GM19397 (cell line): ENCODE measurements around the gene TCEAL8.
"Not testable (repeated sequence)": the region's sequence is repeated elsewhere in the genome, so short reads cannot be mapped to it uniquely, and the experiment has no call there.

Source experiments
- ATAC-seq: cut with Tn5 transposase; IDR thresholded peaks from one replicate; pipeline ENCODE4 v1.9.1; 2021; ENCODE audit warnings: mild to moderate bottlenecking, moderate library complexity; ENCODE audit not compliant: unreplicated experiment

Gene TCEAL8, protein sequence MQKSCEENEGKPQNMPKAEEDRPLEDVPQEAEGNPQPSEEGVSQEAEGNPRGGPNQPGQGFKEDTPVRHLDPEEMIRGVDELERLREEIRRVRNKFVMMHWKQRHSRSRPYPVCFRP

DNA sequence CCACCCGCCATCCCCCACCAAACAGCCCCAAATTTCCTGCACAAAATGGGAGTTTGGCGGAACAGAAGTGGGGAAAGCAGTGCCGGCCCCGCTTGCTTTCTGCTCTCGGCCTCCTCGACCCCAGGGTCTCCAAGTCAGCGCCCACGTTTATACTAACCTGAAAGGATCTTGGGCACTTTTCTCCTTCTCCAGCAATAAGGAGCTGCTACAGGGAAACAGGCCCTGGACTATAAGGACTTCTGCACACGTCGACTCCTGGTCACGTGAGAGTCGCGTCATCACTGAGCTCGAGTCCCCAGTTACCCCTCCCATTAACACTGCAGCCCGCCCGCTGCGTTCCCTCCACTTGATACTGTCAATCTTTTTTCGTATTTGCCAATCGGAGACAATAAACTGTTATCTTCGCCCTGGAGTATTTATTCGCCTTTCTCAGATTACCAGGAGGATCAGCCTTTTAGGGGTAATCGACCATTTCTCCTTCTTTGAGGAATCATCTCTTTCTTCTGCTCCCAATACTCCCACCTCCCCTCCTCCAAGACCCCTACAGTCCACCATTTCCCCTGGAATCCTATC is at the start of gene TCEAL8:
TSS of gene TCEAL8 (minus strand) at position 235 of the 573 bp plus-strand sequence. CDS start 1,176 bp downstream, outside the sequence.
- ATAC-seq = peak; percentile 97

DNA sequence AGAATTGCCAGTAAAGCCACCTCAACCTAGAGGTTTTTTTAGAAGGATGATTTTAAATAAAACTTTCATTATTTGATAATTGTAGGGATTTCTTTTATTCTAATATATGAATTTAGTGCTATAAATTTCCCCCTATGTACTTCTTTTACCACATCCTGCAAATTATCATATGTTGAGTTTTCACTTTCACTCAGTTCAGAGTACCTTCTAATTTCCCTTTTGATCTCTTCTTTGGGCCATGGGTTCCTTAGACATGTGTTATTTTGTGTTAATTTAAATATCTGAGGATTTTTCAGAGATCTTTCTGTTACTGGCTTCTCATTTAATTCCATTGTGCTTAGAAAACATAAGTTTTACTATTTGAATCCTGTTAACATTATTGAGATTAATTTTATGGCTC is 49.8 kb upstream of the TCEAL8 start:
- ATAC-seq = no peak

DNA sequence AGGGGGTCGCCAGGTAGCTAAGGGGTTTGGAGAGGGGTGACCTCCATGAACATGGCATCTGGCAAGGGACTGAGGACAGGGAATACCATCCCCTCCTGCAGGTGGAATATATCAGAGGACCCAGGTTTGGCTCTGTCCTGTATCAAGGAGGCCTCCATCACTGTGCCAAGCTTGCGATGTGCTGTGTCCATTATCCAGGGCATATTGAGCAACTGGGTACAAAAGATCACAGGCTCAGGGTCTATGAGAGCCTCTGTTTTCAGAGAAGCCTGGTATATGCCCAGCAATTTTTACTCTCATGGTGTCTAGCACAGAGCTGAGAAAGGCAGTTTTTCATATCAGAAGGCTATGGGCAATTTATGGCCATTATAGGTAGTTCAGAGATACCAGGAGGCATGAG is 38.2 kb upstream of the TCEAL8 start:
- ATAC-seq = no peak

DNA sequence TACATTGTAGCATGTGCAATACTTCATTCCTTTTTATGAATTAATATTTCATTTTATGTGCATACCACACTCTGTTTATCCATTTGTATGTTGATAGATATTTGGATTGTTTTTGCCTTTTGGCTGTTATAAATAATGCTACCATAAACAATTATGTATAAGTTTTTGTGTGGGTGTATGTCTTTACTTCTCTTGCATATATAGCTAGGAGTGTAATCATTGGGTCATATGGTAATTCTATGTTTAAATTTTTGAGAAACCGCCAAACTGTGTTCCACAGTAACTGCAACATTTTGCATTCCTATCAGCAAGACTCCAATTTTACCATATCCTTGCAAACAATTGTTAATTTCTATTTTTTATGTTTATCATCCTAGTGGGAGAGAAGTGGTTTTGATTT is 24.7 kb upstream of the TCEAL8 start:
- ATAC-seq = no peak

DNA sequence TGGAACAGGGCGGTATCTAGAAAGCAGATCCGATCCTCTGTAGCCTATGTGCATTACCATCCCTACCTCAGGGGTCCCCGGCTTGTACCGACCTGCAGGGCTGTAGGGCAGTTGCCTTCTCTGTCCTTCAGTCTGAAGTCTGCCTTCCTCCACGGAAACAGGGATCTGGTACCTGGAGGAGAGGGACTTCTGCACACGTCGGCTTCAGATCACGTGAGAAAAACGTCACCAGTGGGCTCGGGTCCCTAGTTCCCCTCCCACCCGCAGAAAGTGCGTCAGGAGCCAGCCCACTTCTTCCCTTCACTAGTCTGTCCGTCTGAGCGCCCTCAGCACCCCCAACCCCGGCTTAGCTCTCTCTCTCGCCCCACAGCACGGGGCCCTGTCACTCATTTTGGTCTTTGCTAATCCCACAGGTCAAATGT is 21.6 kb upstream of the TCEAL8 start, which contains the start of gene TCEAL5:
TSS of gene TCEAL5 (minus strand) at position 170 of the 422 bp plus-strand sequence. CDS start 2,187 bp downstream, outside the sequence.
- ATAC-seq = no peak

DNA sequence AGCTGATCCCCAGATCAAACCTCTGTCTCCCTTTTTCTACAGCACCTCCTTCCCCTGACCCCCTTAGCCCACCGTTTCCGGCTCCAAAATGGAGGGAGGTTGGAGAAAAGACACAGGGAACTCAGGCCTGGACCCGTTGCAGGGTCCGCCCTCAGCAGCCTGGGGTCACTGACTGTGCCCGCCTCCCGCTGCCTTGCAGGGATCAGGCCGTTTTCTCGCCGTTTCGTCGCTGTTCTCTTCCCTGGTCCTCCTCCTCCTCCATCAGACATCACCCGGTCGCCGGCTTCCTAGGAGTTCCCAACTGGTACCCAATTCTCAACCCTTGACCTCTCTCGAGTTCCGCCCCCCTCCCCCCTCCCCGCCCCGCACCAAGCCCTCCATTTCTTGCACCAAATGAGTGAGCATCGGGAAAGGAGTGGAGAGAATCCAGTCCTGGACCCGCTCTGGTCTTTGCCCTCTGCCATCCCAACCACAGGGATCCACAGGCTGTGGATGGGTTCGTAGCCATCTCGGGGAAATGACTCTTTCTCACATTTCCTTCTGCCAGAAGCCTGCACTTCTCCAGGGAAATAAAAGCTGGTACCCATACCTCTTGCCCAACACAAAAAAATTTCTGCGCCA is 21.1 kb upstream of the TCEAL8 start:
- no peak for ATAC-seq

DNA sequence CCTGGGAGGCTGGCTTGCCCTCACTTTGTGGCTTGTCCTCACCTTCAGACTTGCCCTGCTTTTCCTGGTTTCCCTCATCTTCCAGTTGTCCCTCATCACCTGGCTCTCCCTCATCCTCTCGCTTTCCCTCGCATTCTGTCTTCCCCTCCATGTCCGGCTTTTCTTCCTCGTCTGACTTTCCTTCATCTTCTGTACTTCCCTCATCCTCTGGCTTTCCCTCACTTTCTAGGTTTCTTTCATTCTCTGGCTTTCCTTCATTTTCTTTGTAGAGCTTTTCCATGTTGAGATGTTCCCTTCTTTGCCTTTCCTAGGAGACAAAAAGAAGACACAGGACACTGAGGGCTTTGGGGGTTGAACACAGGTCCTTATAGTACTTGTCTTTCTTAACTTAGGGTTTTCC is 19.3 kb upstream of the TCEAL8 start:
- ATAC-seq = no peak

DNA sequence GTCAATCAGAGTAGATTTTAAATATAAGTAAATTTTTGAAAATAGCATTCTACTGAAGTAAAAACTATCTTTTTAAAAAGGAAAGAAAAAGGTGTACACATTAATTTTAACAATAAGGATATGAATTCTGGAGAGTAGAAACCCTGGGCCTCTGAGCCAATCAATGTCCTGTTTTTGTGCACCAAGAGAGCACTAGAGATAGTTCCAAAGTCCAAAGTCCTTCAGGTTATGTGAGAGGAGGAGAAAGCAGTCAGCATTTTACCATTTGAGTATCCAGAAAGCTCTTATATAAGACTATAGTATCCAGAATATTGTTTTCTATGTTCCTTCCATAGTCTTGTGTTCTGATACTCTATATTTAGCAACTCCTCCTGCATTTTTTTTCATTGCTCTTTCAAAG is 3.3 kb upstream of the TCEAL8 start:
- ATAC-seq = no peak

DNA sequence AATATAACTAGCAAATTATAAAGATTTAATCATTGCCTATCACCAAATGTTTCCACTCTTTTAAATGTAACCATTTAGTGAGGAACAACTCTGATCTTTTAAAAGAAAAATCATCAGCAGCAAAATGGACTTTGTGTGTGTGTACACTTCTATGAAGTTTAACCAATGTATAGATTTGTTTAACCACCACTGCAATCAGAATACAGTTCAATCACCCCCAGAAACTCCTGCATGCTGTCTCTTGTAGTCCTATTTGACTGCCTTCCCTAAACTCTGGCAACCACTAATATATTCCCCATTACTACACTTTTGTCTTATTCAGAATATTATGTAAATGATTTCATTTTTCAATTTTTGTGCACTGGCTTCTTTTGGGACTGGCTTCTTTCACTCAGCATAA is 1.7 kb upstream of the TCEAL8 start:
- ATAC-seq = no peak

DNA sequence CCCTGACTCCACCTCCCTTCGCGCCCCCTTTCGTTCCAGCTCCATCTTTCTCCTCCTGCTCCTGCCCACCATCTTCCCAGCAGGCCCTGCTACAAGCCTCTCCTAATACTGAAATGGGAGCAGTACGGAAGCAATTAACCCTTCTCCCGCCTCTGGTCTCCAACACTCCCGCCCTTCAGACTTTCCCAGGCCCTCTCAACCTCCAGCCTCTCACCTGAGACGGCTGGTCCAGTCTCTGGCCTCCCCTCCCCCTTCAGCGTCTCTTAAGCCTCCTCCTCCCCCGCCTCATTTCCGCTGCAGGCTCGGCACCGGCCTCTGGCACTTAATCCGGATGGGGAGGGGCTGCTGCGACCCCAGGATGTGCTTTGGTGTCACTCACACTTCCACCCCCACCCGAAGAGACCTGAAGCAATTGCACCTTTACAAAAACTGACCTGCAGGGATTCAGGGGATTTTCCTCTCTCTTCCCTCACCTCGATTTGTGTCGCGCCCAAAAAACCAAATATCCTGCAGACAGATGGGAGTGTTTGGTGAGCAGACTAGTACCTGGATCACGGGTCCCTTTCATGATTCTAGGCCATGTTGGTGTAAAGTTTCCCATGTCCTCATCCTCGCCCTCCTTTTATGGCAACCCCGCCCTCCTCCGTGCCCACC is 657 bp downstream of the TCEAL8 start:
- ATAC-seq = peak; percentile 69

DNA sequence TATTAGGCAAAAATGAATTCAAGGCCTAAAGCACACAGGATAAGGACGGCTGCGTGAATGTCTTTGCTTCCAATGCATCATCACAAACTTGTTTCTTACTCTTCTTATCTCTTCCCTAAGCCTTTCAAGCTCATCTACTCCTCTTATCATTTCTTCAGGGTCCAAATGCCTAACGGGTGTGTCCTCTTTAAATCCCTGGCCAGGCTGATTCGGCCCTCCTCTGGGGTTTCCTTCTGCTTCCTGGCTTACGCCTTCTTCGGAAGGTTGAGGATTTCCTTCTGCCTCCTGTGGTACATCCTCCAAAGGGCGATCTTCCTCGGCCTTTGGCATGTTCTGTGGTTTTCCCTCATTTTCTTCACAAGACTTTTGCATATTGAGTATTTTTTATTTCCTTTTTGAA is 1.3 kb downstream of the TCEAL8 start:
- no peak for ATAC-seq

DNA sequence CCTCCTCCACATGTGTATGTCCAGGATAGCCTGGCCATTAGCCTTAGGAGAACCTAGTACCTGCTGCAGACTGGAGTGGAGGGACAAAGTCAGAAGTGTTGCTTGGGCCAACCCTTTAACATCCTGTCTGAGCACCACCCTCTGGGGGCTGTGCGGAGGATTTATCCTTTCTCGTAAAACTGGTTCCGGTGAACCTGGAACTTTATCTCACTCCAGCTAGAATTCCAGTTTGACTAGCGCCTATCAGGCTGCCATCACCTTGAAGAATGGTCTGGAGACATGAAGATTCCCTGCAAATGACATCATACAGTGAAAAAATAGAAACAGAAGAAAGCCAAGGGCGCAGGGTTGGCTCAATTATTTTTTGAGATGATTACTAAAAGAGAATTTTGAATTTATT is 4.0 kb downstream of the TCEAL8 start:
- ATAC-seq = no peak

DNA sequence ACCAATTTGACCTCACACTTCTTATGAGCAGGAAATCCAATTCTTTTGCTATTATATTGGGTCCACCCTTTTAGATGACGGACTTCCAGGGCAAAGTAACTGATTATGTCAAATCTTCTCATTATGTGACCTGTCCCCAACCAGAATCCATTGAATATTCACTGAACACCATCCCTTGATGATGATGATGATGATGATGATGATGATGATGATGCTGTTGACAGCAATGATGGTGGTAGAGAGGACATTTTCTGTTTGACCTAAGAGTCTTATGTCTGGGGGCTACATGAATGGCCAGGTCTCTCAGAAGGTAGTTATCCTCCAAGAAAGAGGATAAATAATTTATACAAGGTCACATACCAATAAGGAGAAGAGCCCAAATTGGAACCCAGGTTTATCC is 5.2 kb downstream of the TCEAL8 start:
- ATAC-seq = no peak

DNA sequence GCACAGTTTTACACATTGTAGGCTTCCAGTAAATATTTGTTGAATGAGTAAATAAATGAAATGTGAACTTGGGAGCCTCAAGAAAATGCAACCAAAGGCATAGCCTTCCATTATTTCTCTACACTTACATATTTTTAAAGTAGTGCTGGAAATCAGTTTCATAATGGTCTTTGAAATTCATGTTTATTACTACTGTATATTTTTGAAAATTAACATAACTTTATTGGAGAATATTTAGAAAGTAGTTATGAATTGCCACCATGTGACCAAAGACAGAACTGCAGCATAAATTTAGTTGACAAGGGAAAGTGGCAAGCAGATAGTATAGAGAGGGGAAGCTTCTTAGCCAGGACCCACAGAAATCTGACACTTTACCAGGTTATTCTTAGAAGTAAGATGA is 6.4 kb downstream of the TCEAL8 start:
- ATAC-seq = no peak

DNA sequence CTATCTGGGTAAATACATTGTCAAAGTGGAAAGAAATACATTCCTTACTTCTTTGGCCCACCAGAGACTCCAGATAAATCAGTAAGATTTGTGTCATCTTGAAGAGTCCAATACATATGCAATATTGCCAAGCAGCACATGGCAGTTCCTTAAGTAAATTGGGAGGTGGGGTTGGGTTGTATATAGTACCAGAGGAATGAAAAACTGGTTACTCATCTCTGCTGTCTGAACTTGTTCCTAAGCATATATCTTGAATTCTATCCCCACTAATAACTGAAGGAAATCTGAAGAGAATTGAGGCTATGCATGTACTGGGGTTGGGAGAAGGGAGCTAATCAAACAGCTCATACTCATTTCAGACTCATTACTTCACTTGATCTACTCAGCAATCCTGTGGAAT is 14.8 kb downstream of the TCEAL8 start:
- ATAC-seq = no peak

DNA sequence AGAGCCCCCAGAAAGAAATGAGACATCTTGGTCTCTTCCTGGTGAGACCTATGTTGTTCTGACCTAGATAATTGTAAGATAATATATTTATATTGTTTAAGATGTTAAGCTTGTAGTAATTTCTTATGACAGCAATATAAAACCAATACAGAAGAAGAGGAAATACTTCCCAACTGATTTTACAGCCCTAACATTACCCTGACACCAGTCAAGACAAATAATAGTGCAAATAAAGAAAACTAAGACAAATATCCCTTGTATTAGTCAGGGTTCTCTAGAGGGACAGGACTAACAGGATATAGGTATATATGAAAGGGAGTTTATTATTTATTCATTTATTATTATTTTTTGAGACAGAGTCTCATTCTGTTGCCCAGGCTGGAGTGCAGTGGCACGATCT is 18.7 kb downstream of the TCEAL8 start:
- ATAC-seq = no peak

DNA sequence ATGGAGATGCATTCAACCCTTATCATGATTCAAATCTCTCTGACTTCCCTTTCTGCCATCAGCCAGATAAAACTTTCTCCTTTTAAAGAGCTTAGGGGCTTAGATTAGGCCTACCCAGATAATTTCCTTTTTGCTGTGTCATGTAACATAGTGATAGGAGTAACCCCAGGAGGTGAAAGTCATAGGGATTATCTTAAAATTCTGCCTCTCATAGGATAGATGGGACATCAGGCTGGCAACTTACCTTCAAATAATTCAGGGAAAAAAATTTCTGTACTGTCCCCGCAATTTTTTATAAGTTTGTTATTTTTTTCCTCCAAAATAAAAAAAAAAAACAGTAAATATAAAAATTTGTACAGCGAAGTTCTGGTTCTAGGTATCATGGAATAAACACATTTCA is 19.3 kb downstream of the TCEAL8 start:
- ATAC-seq = not testable (repeated sequence)

DNA sequence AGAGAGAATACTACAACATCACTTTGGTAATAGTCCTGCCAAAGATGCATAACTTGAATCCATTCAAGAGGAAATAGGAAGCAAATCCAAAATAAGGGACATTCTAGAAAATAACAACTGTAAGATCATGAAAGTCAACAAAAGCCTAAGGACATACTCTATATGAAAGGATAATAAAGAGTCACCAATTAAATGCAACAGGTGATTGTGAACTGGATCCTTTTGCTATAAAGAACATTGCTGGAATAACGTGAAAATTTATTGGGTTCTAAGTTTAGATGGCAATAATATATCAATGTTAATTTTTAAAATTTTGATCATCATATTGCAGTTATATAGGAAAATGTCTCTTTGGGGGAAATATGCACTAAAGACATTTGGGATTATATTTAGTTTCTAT is 20.1 kb downstream of the TCEAL8 start:
- ATAC-seq = no peak

DNA sequence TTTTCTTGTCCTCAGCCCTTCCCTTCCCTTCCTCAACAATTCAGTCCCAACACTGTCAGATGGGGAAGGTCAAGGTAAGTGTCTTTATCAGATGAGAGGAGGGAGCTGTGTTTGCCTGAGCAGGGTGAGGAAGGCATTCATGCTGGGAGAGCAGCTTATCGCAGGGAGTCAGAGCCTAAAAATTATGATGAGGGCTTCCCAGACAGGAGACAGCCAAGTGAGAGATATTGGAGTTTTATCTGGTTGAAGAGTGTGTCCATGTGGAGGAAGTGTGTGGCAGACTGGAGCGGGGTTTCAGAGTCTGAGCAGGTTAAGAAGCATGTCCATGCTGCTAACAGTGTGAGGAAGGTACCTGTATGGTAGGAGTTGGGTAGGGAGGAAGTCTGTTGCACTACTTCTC is 21.7 kb downstream of the TCEAL8 start:
- ATAC-seq = no peak

DNA sequence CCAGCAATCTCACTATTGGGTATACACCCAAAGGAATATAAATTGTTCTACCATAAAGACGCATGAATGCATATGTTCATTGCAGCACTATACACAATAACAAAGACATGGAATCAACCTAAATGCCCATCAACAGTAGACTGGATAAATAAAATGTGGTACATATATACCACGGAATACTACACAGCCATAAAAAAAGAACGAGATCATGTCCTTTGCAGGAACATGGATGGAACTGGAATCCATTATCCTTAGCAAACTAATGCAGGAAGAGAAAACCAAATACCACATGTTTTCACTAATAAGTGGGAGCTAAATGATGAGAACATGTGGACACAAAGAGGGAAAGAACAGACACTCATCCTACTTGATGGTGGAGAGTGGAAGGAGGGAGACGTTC is 29.0 kb downstream of the TCEAL8 start:
- ATAC-seq = not testable (repeated sequence)

DNA sequence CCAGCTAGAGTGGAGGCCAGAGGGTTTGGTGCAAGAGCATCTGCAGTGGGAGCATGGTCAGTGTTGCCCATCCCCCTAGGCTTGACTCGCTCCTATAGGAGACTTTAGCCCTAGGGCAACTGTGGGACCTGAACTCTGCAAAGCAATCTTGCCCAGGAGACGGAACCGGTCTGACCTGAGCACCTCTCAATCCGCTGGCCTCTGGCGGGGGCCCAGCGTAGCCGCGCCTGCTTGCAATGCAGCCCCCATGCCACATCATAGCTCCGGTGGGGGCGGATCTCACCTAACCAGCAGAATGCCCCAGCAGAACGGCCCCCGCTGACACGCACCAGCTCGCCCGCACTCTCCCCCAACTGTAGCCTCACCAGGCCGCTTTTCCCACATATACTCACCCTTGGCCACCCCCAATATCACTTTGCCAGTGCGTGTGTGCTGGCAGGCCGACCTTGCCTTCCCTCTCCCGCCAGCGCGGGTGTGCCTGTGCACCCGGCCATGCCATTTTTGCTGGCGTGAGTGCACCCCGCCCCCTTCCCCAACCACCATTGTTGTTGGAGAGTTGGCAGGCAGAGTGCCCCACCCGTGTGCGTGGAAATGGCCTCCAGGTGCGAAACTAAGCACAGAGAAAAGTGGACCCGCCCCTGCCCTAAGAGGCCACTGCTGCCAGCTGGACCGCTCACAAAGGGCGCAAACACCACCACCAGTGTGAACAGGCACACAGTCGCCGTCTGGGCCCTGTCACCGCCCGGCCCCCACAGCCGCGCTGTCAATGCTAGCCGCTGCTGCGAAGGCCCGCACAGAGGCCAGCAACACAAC is 34.2 kb downstream of the TCEAL8 start:
- ATAC-seq = no peak
